HCT116 (cell line): Measurements from ENCODE around the gene PPM1H. TPM values are rescaled to one million over a fixed set of nuclear protein-coding genes. Genes with fewer than 3 reads are reported as not detected.
A peak's percentile ranks its signal among the peaks of the same experiment; 100 is the strongest.

Source experiments
- ATAC-seq: fragments of 200-7000 bp; cut with Tn5 transposase; 2 replicates; pipeline ENCODE4 v1.9.1; 2020; ENCODE audit warnings: mild to moderate bottlenecking, moderate library complexity
- BruUV-seq: library from RNA; stranded (reverse); fragments of 400-500 nt; replicated peaks from 2 replicates; lab custom pipeline; 2021; lab: Mats Ljungman, UMichigan
- CTCF ChIA-PET: fragments of 300-600 bp; sonication (Branson Sonifier 250); formaldehyde crosslinking; loops from one replicate; lab custom pipeline; 2021; ENCODE audit warnings: antibody characterized with exemption; lab: Charles Lee
- POLR2A ChIA-PET: fragments of 300-600, 350-600 bp; sonication (Branson Sonifier 250); formaldehyde crosslinking; loops from one replicate; lab custom pipeline; 2021; ENCODE audit warnings: antibody characterized with exemption; lab: Charles Lee
- RAD21 ChIA-PET, 2 experiments: fragments of 300-600 bp; sonication (Branson Sonifier 250); formaldehyde crosslinking; loops; one replicate each; lab custom pipeline; 2023; ENCODE audit warnings: low total read pairs in 2 of 2; ENCODE audit not compliant: uncharacterized antibody in 2 of 2, unreplicated experiment in 2 of 2, low non-redundant PET in 1 of 2; lab: Charles Lee
- DNase-seq: peaks from one replicate; pipeline ENCODE4 v3.0.0-alpha.2; 2010; ENCODE audit warnings: low read depth, low spot score
- H2AFZ ChIP-seq: fragments of 200-600 bp; shearing (Covaris generic), sonication (generic); 2 replicates; pipeline ENCODE4 v1.6.1; 2017; ENCODE audit warnings: low read depth, mixed run types, mixed read lengths, antibody characterized with exemption, low read length; ENCODE audit not compliant: poor library complexity, severe bottlenecking
- H3K27ac ChIP-seq: 2 replicates; pipeline ENCODE4 v1.5.1; 2012; ENCODE audit warnings: low read depth, low read length
- H3K27me3 ChIP-seq: fragments of 200-600 bp; sonication (generic); 2 replicates; pipeline ENCODE4 v1.6.1; 2016; ENCODE audit warnings: mixed run types, low read length, mixed read lengths; ENCODE audit not compliant: insufficient read depth
- H3K36me3 ChIP-seq, 2 experiments: fragments of 200-500 bp in 1 of 2; fragments of 200-600 bp in 1 of 2; sonication (Bioruptor generic) in 1 of 2; sonication (generic) in 1 of 2; 2 replicates each; pipeline versions ENCODE4 v1.5.1 to v1.6.1; 2014 to 2016; ENCODE audit warnings: low read length in 2 of 2, inconsistent platforms in 1 of 2, mixed read lengths in 1 of 2, mixed run types in 1 of 2; ENCODE audit not compliant: insufficient read depth in 2 of 2, control insufficient read depth in 1 of 2
- H3K4me1 ChIP-seq, 2 experiments: fragments of 200-600 bp in 1 of 2; sonication (generic) in 1 of 2; 2 replicates each; pipeline versions ENCODE4 v1.5.1 to v1.6.1; 2012 to 2017; ENCODE audit warnings: low read length in 2 of 2, inconsistent platforms in 1 of 2, mild to moderate bottlenecking in 1 of 2, mixed read lengths in 1 of 2, mixed run types in 1 of 2, moderate library complexity in 1 of 2; ENCODE audit not compliant: insufficient read depth in 2 of 2, control insufficient read depth in 1 of 2
- H3K4me2 ChIP-seq: fragments of 200-600 bp; sonication (generic); 2 replicates; pipeline ENCODE4 v1.6.1; 2017; ENCODE audit warnings: mixed run types, low read length, mixed read lengths
- H3K4me3 ChIP-seq, 2 experiments: fragments of 200-600 bp in 1 of 2; sonication (generic) in 1 of 2; replicated peaks in 1 of 2; 2 replicates each; pipeline ENCODE4 v1.5.1; 2011 to 2016; ENCODE audit warnings: low read length in 2 of 2, control low read depth in 1 of 2, low read depth in 1 of 2, mild to moderate bottlenecking in 1 of 2, mixed read lengths in 1 of 2, mixed run types in 1 of 2
- H3K79me2 ChIP-seq: fragments of 200-600 bp; sonication (generic); 2 replicates; pipeline ENCODE4 v1.6.1; 2017; ENCODE audit warnings: mild to moderate bottlenecking, mixed run types, low read length, moderate library complexity, mixed read lengths; ENCODE audit not compliant: insufficient read depth
- H3K9ac ChIP-seq: fragments of 200-600 bp; sonication (generic); 2 replicates; pipeline ENCODE4 v1.6.1; 2016; ENCODE audit warnings: low read length, mixed read lengths
- H3K9me2 ChIP-seq: fragments of 200-600 bp; sonication (generic), shearing (Covaris generic); 2 replicates; pipeline ENCODE4 v1.6.1; 2017; ENCODE audit warnings: mixed run types, mild to moderate bottlenecking, moderate library complexity; ENCODE audit not compliant: insufficient read depth
- H3K9me3 ChIP-seq, 2 experiments: fragments of 200-500 bp in 1 of 2; fragments of 200-600 bp in 1 of 2; sonication (Bioruptor generic) in 1 of 2; sonication (generic) in 1 of 2; 2 replicates each; pipeline ENCODE4 v1.6.1; 2014 to 2017; ENCODE audit warnings: low read length in 2 of 2, mixed read lengths in 2 of 2, inconsistent platforms in 1 of 2, low read depth in 1 of 2, mild to moderate bottlenecking in 1 of 2, mixed run types in 1 of 2, moderate library complexity in 1 of 2; ENCODE audit not compliant: control insufficient read depth in 1 of 2, insufficient read depth in 1 of 2
- H4K20me1 ChIP-seq: fragments of 200-600 bp; sonication (generic), shearing (Covaris generic); 2 replicates; pipeline ENCODE4 v1.6.1; 2017; ENCODE audit warnings: mixed run types, mild to moderate bottlenecking, moderate library complexity; ENCODE audit not compliant: insufficient read depth
- ELF1 ChIP-seq: IDR thresholded peaks from 2 replicates; pipeline ENCODE4 v1.6.1; 2012; ENCODE audit warnings: low read depth, borderline replicate concordance
- EZH2 ChIP-seq: fragments of 200-600 bp; sonication (generic); IDR thresholded peaks from 2 replicates; pipeline ENCODE4 v1.6.1; 2017; ENCODE audit warnings: antibody characterized with exemption, mixed run types
- RAD21 ChIP-seq: IDR thresholded peaks from 2 replicates; pipeline ENCODE4 v1.6.1; 2012; ENCODE audit warnings: low read depth, mild to moderate bottlenecking
- TCF7L2 ChIP-seq: IDR thresholded peaks from 2 replicates; pipeline ENCODE4 v1.7.0; 2011; ENCODE audit warnings: borderline replicate concordance, inconsistent platforms; ENCODE audit not compliant: insufficient read depth, insufficient read length; ENCODE audit errors: extremely low read depth
- intact Hi-C: fragments of 100-400 bp; cut with micrococcal nuclease; formaldehyde crosslinking; loops from 2 replicates; pipeline ENCODE4 v1.10.0; 2022
- total RNA-seq: library from RNA; stranded (reverse); gene quantifications from one replicate; pipeline ENCODE4 v1.2.1, GENCODE V29; 2021; ENCODE audit not compliant: unreplicated experiment
- TF ChIP-seq, protein P1 (sequence below): IDR thresholded peaks from 2 replicates; pipeline ENCODE4 v1.6.1; 2012
- TF ChIP-seq, protein P2 (sequence below): IDR thresholded peaks from 2 replicates; pipeline ENCODE4 v1.6.1; 2012

The PPM1H gene
- total RNA-seq, 1 experiment from 2014 or later, result 8.0 TPM

DNA sequence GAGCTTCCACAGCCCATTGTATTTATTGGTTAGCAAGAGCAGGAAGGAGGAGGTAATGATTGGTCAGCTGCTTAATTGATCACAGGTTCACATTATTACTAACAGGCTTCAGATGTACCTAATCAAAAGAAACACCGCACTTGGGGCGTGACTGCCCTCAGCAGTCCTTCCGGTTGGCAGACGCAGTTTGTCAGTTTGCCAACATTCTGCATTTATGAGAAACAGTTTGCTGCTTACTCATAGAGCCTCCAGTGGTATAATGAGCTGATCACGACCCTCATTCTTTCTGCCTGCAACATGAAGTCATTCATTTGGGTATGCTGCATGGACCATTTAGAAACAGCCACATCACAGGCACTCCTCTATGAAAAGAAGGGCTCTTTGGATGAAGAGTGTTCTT is 42.5 kb upstream of the PPM1H start:
- Histone ChIP-seq H3K9me3 (no peaks in the 10 kb centered on the region), H3K4me1 (peaks cover 4 to 11% of the 10 kb centered on the region in 2 experiments; a peak in 3 of 4 replicates), H3K27me3 (no peaks in the 10 kb centered on the region), H3K9ac (no peak overlapping the region), H3K4me3 (no peak overlapping the region), H3K9me2 (no peaks in the 10 kb centered on the region), H2AFZ (peak overlapping the region; percentile 59), H3K27ac (no peak overlapping the region), H4K20me1 (no peaks in the 10 kb centered on the region), H3K79me2 (no peaks in the 10 kb centered on the region), H3K4me2 (peak overlapping the region; percentile 39), H3K36me3 (no peaks in the 10 kb centered on the region)
- BruUV-seq, result no TSS peak
- CTCF ChIA-PET, result no interaction called here
- POLR2A ChIA-PET, result no interaction called here
- ATAC-seq (peak; percentile 20; the same call in 1 of the 2 replicates), DNase-seq (peak; percentile 8)
- RAD21 ChIA-PET, result no interaction called here
- intact Hi-C loops, result no loop called here
- TF ChIP-seq, protein P1, sequence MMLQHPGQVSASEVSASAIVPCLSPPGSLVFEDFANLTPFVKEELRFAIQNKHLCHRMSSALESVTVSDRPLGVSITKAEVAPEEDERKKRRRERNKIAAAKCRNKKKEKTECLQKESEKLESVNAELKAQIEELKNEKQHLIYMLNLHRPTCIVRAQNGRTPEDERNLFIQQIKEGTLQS, result no peak
- no peak for TF ChIP-seq RAD21
- TF ChIP-seq, protein P2, sequence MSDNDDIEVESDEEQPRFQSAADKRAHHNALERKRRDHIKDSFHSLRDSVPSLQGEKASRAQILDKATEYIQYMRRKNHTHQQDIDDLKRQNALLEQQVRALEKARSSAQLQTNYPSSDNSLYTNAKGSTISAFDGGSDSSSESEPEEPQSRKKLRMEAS, result no peak
- peak; percentile 87 for TF ChIP-seq TCF7L2

DNA sequence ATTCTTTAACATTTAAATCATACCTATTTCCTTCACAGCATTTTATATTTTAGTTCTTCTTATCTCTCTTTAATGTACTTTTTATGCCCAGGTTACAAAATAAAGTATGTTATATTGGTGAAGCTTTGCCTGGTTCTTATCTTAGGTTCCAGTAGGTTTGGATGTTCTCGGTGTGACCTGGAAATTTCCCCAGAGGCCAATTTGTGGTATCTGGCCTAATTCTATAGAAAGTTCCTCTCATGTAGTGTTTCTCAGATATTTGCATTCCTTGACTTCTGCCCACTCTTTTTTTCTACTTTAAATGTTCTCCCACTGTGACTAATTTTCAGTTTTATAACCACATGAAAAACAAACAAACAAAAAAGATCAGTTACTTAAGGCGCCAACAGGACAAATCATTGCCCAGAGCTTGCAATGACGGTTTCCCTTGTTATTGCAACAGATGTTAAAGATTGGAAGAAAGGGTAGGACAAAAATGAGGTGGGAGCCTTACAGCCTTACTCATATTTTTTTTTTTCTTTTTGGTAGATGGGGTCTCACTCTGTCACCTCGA is 41.2 kb upstream of the PPM1H start:
- ChIA-PET CTCF (no interaction called here), RAD21 (no interaction called here)
- Histone ChIP-seq H3K79me2 (no peaks in the 10 kb centered on the region), H3K9ac (no peak overlapping the region), H2AFZ (no peak overlapping the region), H3K4me2 (no peak overlapping the region), H3K4me3 (no peak overlapping the region), H3K27me3 (no peaks in the 10 kb centered on the region), H4K20me1 (no peaks in the 10 kb centered on the region)
- no peak for ATAC-seq
- no TSS peak for BruUV-seq
- TF ChIP-seq, protein P2, result no peak
- no peak for TF ChIP-seq RAD21
- TF ChIP-seq, protein P1, result no peak
- TF ChIP-seq ELF1, result no peak
- no peak for TF ChIP-seq EZH2
- TF ChIP-seq, all 23 proteins: peak for 0
- H3K4me1 ChIP-seq, result peaks cover 4 to 11% of the 10 kb centered on the region in 2 experiments; a peak in 3 of 4 replicates
- no peaks in the 10 kb centered on the region for H3K9me3 ChIP-seq
- no peaks in the 10 kb centered on the region for H3K36me3 ChIP-seq
- no peaks in the 10 kb centered on the region for H3K9me2 ChIP-seq
- DNase-seq, result no peak
- intact Hi-C loops, result no loop called here
- POLR2A ChIA-PET, result no interaction called here
- H3K27ac ChIP-seq, result no peak overlapping the region
